Measurements from ENCODE around the gene PIGA. TPM values are rescaled to one million over a fixed set of nuclear protein-coding genes. Genes with fewer than 3 reads are reported as not detected.

The PIGA gene
- total and polyA plus RNA-seq, 9 of the 15 experiments (the other 6 are each of a cell fraction or from before 2014, with no cell fraction given), result 14.8 to 36.9 (median 23.5) TPM

- BruUV-seq (replicated peaks), result no TSS peak
These were observed 36.5 kb downstream of the PIGA start for GRCh38 chrX:15298780-15299179.

GRCh38 chrX:15298201-15298600 is 37.1 kb downstream of the PIGA start:
- Histone ChIP-seq H3K79me2 (ENCODE audit: control insufficient read depth, insufficient read depth, low read length) (no peaks in the 10 kb centered on the region), H3K4me1 (replicated peaks in 1 of 2; ENCODE audit: control insufficient read depth in 2 of 2, insufficient read depth in 2 of 2, low read length in 2 of 2) (no peaks in the 10 kb centered on the region; a peak in 1 of 5 replicates), H3K9ac (ENCODE audit: insufficient read depth in 1 of 2, low read depth in 2 of 2, low read length in 2 of 2) (no peak overlapping the region), H3K9me3 (replicated peaks; ENCODE audit: control insufficient read depth, insufficient read depth, low read depth, low read length) (no peaks in the 10 kb centered on the region), H3K36me3 (ENCODE audit: control insufficient read depth, insufficient read depth, low read length) (no peaks in the 10 kb centered on the region), H3K27ac (ENCODE audit: extremely low read depth, low read depth, low read length) (no peak overlapping the region), H3K4me3 (no peak overlapping the region), H3K27me3 (ENCODE audit: control insufficient read depth in 2 of 2, insufficient read depth in 2 of 2, low read length in 2 of 2) (no peaks in the 10 kb centered on the region; a peak in 2 of 5 replicates), H4K20me1 (replicated peaks; ENCODE audit: control insufficient read depth, insufficient read depth, low read length) (no peaks in the 10 kb centered on the region), H3K4me2 (ENCODE audit: insufficient read depth, low read length) (no peak overlapping the region), H2AFZ (ENCODE audit: low read depth, low read length) (0 out of 2 replicates have a peak overlapping the region, but pooled peaks have one; percentile 40), H3K9me1 (ENCODE audit: control insufficient read depth, insufficient read depth, low read length) (no peaks in the 10 kb centered on the region)
- DNase-seq (ENCODE audit: extremely low read depth in 1 of 4, low spot score in 3 of 4) (no peak), ATAC-seq (no peak), FAIRE-seq (no peak)
- WGBS (ENCODE audit: insufficient coverage, low coverage, missing lambda C conversion rate), result 4% methylated on average over 2 of the region's 2 CpGs
- POLR2A ChIA-PET, result no interaction called here
- no TSS peak for BruUV-seq (replicated peaks)
- in situ Hi-C loops (cut with MboI), result no loop called here
- TF ChIP-seq GABPA (tag; conservative IDR thresholded peaks at IDR 0.05; ENCODE audit: low read depth), result peak; percentile 39; the same call in 1 of the 2 replicates
- no peak for TF ChIP-seq ZSCAN29 (IDR thresholded peaks at IDR 0.05)
- intact Hi-C loops (cut with micrococcal nuclease), result no loop called here
- CTCF ChIA-PET (ENCODE audit: low intra/inter-chr PET ratio), result no interaction called here

More at GRCh38 chrX:15298780-15299179, 36.5 kb downstream of the PIGA start:
- no peaks in the 10 kb centered on the region for H3K36me3 ChIP-seq (ENCODE audit: control insufficient read depth, insufficient read depth, low read length)
- in situ Hi-C loops (cut with MboI), result no loop called here
- no peak overlapping the region for H3K4me2 ChIP-seq (ENCODE audit: insufficient read depth, low read length)
- FAIRE-seq (no peak), ATAC-seq (no peak; the same call in 2 of the 3 replicates), DNase-seq (ENCODE audit: extremely low read depth in 1 of 4, low spot score in 3 of 4) (no peak)
- H4K20me1 ChIP-seq (replicated peaks; ENCODE audit: control insufficient read depth, insufficient read depth, low read length), result no peaks in the 10 kb centered on the region
- no peak overlapping the region for H3K27ac ChIP-seq (ENCODE audit: extremely low read depth, low read depth, low read length)
- H3K9me3 ChIP-seq (replicated peaks; ENCODE audit: control insufficient read depth, insufficient read depth, low read depth, low read length), result no peaks in the 10 kb centered on the region
- POLR2A ChIA-PET, result no interaction called here
- no peaks in the 10 kb centered on the region for H3K79me2 ChIP-seq (ENCODE audit: control insufficient read depth, insufficient read depth, low read length)
- H3K4me3 ChIP-seq, result no peak overlapping the region
- H3K9ac ChIP-seq (ENCODE audit: insufficient read depth in 1 of 2, low read depth in 2 of 2, low read length in 2 of 2), result no peak overlapping the region
- no peak overlapping the region for H2AFZ ChIP-seq (ENCODE audit: low read depth, low read length)
- H3K4me1 ChIP-seq (replicated peaks in 1 of 2; ENCODE audit: control insufficient read depth in 2 of 2, insufficient read depth in 2 of 2, low read length in 2 of 2), result no peaks in the 10 kb centered on the region; a peak in 1 of 5 replicates
- WGBS (ENCODE audit: insufficient coverage, low coverage, missing lambda C conversion rate), result 11% methylated on average over 3 of the region's 3 CpGs
- TF ChIP-seq GTF2B (IDR thresholded peaks at IDR 0.05; ENCODE audit: extremely low read depth, insufficient read length) (no peak), NELFE (IDR thresholded peaks at IDR 0.05; ENCODE audit: insufficient read depth, insufficient read length) (no peak), NCOA1 (IDR thresholded peaks at IDR 0.05; ENCODE audit: low read depth) (no peak), FOXJ2 (tag; IDR thresholded peaks at IDR 0.05) (no peak), LCOR (CRISPR knock-in tag; IDR thresholded peaks at IDR 0.05) (no peak), SMARCB1 (IDR thresholded peaks at IDR 0.05; ENCODE audit: insufficient read length, low read depth) (no peak)
- H3K9me1 ChIP-seq (ENCODE audit: control insufficient read depth, insufficient read depth, low read length), result no peaks in the 10 kb centered on the region
- no peaks in the 10 kb centered on the region; a peak in 2 of 5 replicates for H3K27me3 ChIP-seq (ENCODE audit: control insufficient read depth in 2 of 2, insufficient read depth in 2 of 2, low read length in 2 of 2)
- CTCF ChIA-PET (ENCODE audit: low intra/inter-chr PET ratio), result interaction anchor here (0.6 kb wide), 1 partner anchor 560 kb away, joined by 3 read pairs; no protein-coding TSS in a partner anchor
- intact Hi-C loops (cut with micrococcal nuclease), result no loop called here
